GM19025 (cell line): ENCODE measurements around the gene PRDM16.

ENCODE experiments used
- ATAC-seq: cut with Tn5 transposase; IDR thresholded peaks from one replicate; pipeline ENCODE4 v1.9.1; 2021; ENCODE audit warnings: mild to moderate bottlenecking, low read depth, moderate library complexity; ENCODE audit not compliant: unreplicated experiment

The PRDM16 gene

DNA sequence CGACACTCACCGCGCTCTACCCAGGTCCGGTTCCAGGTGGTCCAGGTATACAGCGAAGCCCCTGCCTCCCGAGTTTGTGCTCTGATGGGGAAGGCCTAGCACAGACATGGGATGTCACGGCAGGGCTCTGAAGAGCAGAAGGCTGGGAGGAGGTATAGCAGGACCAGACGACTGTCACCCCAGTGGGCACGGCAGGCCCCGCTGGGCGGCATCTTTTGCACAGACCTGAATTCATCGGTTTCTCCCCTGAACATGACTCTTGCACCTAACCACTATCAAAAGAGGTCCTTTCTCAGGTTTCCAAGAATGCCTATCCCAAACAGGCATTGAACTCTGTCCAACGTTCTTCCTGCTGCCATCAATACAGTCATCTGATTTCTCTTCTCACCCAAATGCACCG lies 416.0 kb downstream of the PRDM16 start:
- ATAC-seq = no peak
